K562 (cell line): Measurements from ENCODE around the gene SVBP. TPM values are rescaled to one million over a fixed set of nuclear protein-coding genes. Genes with fewer than 3 reads are reported as not detected.
A peak's percentile ranks its signal among the peaks of the same experiment; 100 is the strongest.

Source experiments
- ETS1 ChIP-seq: conservative IDR thresholded peaks from 2 replicates; pipeline ENCODE4 v1.6.1; 2011; ENCODE audit warnings: low read depth, mild to moderate bottlenecking, low read length; ENCODE audit not compliant: control insufficient read depth
- FOXM1 ChIP-seq, 2 experiments: fragments of 450-650 bp in 1 of 2; sonication (generic) in 1 of 2; formaldehyde crosslinking in 1 of 2; IDR thresholded peaks; 2 replicates each; pipeline versions ENCODE4 v1.6.1 to v1.9.0; 2017 to 2022; ENCODE audit warnings: low read depth in 2 of 2, mild to moderate bottlenecking in 2 of 2, missing genetic modification reagents in 1 of 2, moderate library complexity in 1 of 2
- KHSRP ChIP-seq: fragments of 450-650 bp; IDR thresholded peaks from 2 replicates; pipeline ENCODE4 v1.6.1; 2017
- KLF1 ChIP-seq: fragments of 450-650 bp; IDR thresholded peaks from 2 replicates; pipeline ENCODE4 v1.6.1; 2016; ENCODE audit warnings: missing genetic modification characterization, missing compliant biosample characterization
- NFIX ChIP-seq: fragments of 250-450 bp; sonication (Bioruptor Pico); IDR thresholded peaks from 2 replicates; pipeline ENCODE4 v1.4.0; 2020; ENCODE audit warnings: low read depth, mild to moderate bottlenecking, moderate library complexity
- PHF8 ChIP-seq: fragments of 200-600 bp; sonication (generic); IDR thresholded peaks from 2 replicates; pipeline ENCODE4 v1.6.1; 2012; ENCODE audit warnings: mixed run types, mild to moderate bottlenecking, inconsistent platforms, low read length, moderate library complexity, borderline replicate concordance
- POLR2A ChIP-seq: fragments of 450-650 bp; conservative IDR thresholded peaks from 2 replicates; pipeline ENCODE4 v1.6.1; 2016
- TCF7L2 ChIP-seq: fragments of 150-350 bp; IDR thresholded peaks from 2 replicates; pipeline ENCODE4 v1.6.1; 2016; ENCODE audit warnings: low read depth, mild to moderate bottlenecking, low read length, moderate library complexity
- TGIF2 ChIP-seq: sonication (generic); formaldehyde crosslinking; IDR thresholded peaks from 2 replicates; pipeline ENCODE4 v1.8.1; 2022; ENCODE audit warnings: mild to moderate bottlenecking, missing genetic modification reagents, moderate library complexity
- ZKSCAN1 ChIP-seq: fragments of 150-350 bp; IDR thresholded peaks from 2 replicates; pipeline ENCODE4 v1.6.1; 2016; ENCODE audit warnings: low read depth, low read length
- ZNF609 ChIP-seq: sonication (generic); formaldehyde crosslinking; IDR thresholded peaks from 2 replicates; pipeline ENCODE4 v1.8.1; 2023; ENCODE audit warnings: missing genetic modification reagents, mild to moderate bottlenecking, borderline replicate concordance
- polyA plus RNA-seq, 8 experiments: library from polyadenylated mRNA; depleted of rRNA in 4 of 8; stranded (reverse) in 5 of 8; unstranded in 3 of 8; fragments of >200 nt; fragmentation: Nextera tagmentation in 2 of 8; fragmentation: Illumina TruSeq in 1 of 8; extraction: Ambion mirVana in 2 of 8; extraction: Trizol in 1 of 8; gene quantifications; 2 replicates each; pipeline versions ENCODE4 v1.2.1 to v1.2.3, GENCODE V29; 2011 to 2014; ENCODE audit warnings: inconsistent platforms in 1 of 8, missing spikeins in 1 of 8
- total RNA-seq, 7 experiments: library from RNA; depleted of rRNA in 6 of 7; stranded (reverse); fragments of >200 nt in 6 of 7; fragmentation: Illumina TruSeq in 2 of 7; extraction: Trizol in 2 of 7; gene quantifications; 2 replicates each; pipeline versions ENCODE4 v1.2.1 to v1.2.3, GENCODE V29; 2011 to 2021; ENCODE audit warnings: low replicate concordance in 1 of 7
- TF ChIP-seq, protein P1 (sequence below): fragments of 250-450 bp; sonication (Bioruptor Pico); IDR thresholded peaks from 2 replicates; pipeline ENCODE4 v1.4.0; 2020; ENCODE audit warnings: mild to moderate bottlenecking, moderate library complexity
- TF ChIP-seq, protein P2 (sequence below): fragments of 250-450 bp; sonication (Bioruptor Pico); IDR thresholded peaks from 2 replicates; pipeline ENCODE4 v1.9.0; 2021; ENCODE audit warnings: mild to moderate bottlenecking
- TF ChIP-seq, protein P3 (sequence below): sonication (generic); formaldehyde crosslinking; IDR thresholded peaks from 2 replicates; pipeline ENCODE4 v1.9.0; 2022; ENCODE audit warnings: mild to moderate bottlenecking, missing genetic modification reagents

SVBP gene
- total and polyA plus RNA-seq, 9 of the 15 experiments (the other 6 are each of a cell fraction or from before 2014, with no cell fraction given), result 31.7 to 49.7 (median 40.0) TPM

- TF ChIP-seq, protein P1, sequence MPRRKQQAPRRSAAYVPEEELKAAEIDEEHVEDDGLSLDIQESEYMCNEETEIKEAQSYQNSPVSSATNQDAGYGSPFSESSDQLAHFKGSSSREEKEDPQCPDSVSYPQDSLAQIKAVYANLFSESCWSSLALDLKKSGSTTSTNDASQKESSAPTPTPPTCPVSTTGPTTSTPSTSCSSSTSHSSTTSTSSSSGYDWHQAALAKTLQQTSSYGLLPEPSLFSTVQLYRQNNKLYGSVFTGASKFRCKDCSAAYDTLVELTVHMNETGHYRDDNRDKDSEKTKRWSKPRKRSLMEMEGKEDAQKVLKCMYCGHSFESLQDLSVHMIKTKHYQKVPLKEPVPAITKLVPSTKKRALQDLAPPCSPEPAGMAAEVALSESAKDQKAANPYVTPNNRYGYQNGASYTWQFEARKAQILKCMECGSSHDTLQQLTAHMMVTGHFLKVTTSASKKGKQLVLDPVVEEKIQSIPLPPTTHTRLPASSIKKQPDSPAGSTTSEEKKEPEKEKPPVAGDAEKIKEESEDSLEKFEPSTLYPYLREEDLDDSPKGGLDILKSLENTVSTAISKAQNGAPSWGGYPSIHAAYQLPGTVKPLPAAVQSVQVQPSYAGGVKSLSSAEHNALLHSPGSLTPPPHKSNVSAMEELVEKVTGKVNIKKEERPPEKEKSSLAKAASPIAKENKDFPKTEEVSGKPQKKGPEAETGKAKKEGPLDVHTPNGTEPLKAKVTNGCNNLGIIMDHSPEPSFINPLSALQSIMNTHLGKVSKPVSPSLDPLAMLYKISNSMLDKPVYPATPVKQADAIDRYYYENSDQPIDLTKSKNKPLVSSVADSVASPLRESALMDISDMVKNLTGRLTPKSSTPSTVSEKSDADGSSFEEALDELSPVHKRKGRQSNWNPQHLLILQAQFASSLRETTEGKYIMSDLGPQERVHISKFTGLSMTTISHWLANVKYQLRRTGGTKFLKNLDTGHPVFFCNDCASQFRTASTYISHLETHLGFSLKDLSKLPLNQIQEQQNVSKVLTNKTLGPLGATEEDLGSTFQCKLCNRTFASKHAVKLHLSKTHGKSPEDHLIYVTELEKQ (CRISPR knock-in tag), result no peak
- no peak for TF ChIP-seq PHF8
- TF ChIP-seq TCF7L2, result no peak
- TF ChIP-seq ZKSCAN1, result 0 out of 2 replicates have a peak, but pooled peaks have one; percentile 38
- no peak for TF ChIP-seq KHSRP
- no peak for TF ChIP-seq TGIF2 (CRISPR knock-in tag)
- TF ChIP-seq NFIX, result no peak
- TF ChIP-seq, protein P2, sequence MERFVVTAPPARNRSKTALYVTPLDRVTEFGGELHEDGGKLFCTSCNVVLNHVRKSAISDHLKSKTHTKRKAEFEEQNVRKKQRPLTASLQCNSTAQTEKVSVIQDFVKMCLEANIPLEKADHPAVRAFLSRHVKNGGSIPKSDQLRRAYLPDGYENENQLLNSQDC (CRISPR knock-in tag), result no peak
- TF ChIP-seq ZNF609, result no peak
- TF ChIP-seq FOXM1 (IDR thresholded peaks at IDR 0.05; ENCODE audit: low read depth), result no peak
- TF ChIP-seq FOXM1 (CRISPR knock-in tag; IDR thresholded peaks at IDR 0.05; ENCODE audit: low read depth), result no peak
- TF ChIP-seq, protein P3, sequence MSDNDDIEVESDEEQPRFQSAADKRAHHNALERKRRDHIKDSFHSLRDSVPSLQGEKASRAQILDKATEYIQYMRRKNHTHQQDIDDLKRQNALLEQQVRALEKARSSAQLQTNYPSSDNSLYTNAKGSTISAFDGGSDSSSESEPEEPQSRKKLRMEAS (CRISPR knock-in tag), result peak; percentile 78
- TF ChIP-seq ETS1, result peak; percentile 70; the same call in 1 of the 2 replicates
- TF ChIP-seq KLF1 (tag), result no peak
- TF ChIP-seq POLR2A, result no peak
These were observed 49.6 kb downstream of the SVBP start (continued) for GRCh38 chr1:42767510-42768000.
